Upper lobe of left lung (tissue), 6 donors: ENCODE data around the gene KLHL26. TPM values are rescaled to one million over a fixed set of nuclear protein-coding genes. Genes with fewer than 3 reads are reported as not detected.

Experiments
- ATAC-seq, 2 donors: fragments of 200-7000 bp; cut with Tn5 transposase; one replicate each; pipeline ENCODE4 v1.9.1; 2022; ENCODE audit warnings: mild to moderate bottlenecking in 2 of 2, moderate library complexity in 2 of 2; ENCODE audit not compliant: low FRiP score in 2 of 2
- DNase-seq, 2 donors: peaks; one replicate each; pipeline ENCODE4 v3.0.0-alpha.2; 2019 to 2020
- H3K27ac ChIP-seq, 4 donors: fragments of 200-600 bp; sonication (generic); one replicate each; pipeline ENCODE4 v1.5.1; 2016 to 2019
- H3K27me3 ChIP-seq, 4 donors: fragments of 200-600 bp; sonication (generic); one replicate each; pipeline ENCODE4 v1.5.1; 2017 to 2019
- H3K36me3 ChIP-seq, 4 donors: fragments of 200-600 bp; sonication (generic); one replicate each; pipeline ENCODE4 v1.5.1; 2016 to 2019
- H3K4me1 ChIP-seq, 4 donors: fragments of 200-600 bp; sonication (generic); one replicate each; pipeline ENCODE4 v1.5.1; 2018 to 2019
- H3K4me3 ChIP-seq, 4 donors: fragments of 200-600 bp; sonication (generic); one replicate each; pipeline ENCODE4 v1.5.1; 2017 to 2019; ENCODE audit warnings: mild to moderate bottlenecking in 2 of 4, moderate library complexity in 1 of 4
- H3K9me3 ChIP-seq, 4 donors: fragments of 200-600 bp; sonication (generic); one replicate each; pipeline ENCODE4 v1.5.1; 2018 to 2019
- EP300 ChIP-seq, 4 donors: sonication (generic); formaldehyde crosslinking; IDR thresholded peaks; one replicate each; pipeline ENCODE4 v1.5.1; 2017; ENCODE audit warnings: antibody characterized with exemption in 4 of 4, control low read depth in 2 of 4
- POLR2A ChIP-seq, 4 donors: fragments of 450-650 bp; IDR thresholded peaks; one replicate each; pipeline ENCODE4 v1.5.1; 2016 to 2017; ENCODE audit warnings: antibody characterized with exemption in 4 of 4, mild to moderate bottlenecking in 2 of 4
- POLR2AphosphoS5 ChIP-seq, 2 donors: sonication (generic); formaldehyde crosslinking; IDR thresholded peaks; one replicate each; pipeline ENCODE4 v1.5.1; 2017; ENCODE audit warnings: antibody characterized with exemption in 2 of 2
- WGBS, 2 donors: methylation state at CpG; one replicate each; pipeline ENCODE4 v1.1.5; 2017 to 2018; 5-methylcytosine and 5-hydroxymethylcytosine counted together
- total RNA-seq, 6 donors: library from RNA; depleted of rRNA in 4 of 6; stranded (reverse); fragments of >200 nt in 4 of 6; gene quantifications; one replicate each; pipeline versions ENCODE4 v1.1.0 to v1.2.1, GENCODE V29; 2016 to 2021
- TF ChIP-seq, protein P1 (sequence below), 6 experiments: fragments of 450-650 bp in 4 of 6; fragments of 200-600 bp in 2 of 6; sonication (generic) in 2 of 6; IDR thresholded peaks; one replicate each; pipeline ENCODE4 v1.5.1; 2016 to 2019; ENCODE audit warnings: antibody characterized with exemption in 6 of 6
- donor health status: DM: no; HTN: no; CAD: no; lungs with moderate emphysema.
- donor health status: DM: no; HTN: yes; CAD: no; lungs with severe emphysema.

KLHL26 gene
- total RNA-seq, 6 donors from 2014 or later: 8.1 to 16.1 (median 12.1) TPM

DNA sequence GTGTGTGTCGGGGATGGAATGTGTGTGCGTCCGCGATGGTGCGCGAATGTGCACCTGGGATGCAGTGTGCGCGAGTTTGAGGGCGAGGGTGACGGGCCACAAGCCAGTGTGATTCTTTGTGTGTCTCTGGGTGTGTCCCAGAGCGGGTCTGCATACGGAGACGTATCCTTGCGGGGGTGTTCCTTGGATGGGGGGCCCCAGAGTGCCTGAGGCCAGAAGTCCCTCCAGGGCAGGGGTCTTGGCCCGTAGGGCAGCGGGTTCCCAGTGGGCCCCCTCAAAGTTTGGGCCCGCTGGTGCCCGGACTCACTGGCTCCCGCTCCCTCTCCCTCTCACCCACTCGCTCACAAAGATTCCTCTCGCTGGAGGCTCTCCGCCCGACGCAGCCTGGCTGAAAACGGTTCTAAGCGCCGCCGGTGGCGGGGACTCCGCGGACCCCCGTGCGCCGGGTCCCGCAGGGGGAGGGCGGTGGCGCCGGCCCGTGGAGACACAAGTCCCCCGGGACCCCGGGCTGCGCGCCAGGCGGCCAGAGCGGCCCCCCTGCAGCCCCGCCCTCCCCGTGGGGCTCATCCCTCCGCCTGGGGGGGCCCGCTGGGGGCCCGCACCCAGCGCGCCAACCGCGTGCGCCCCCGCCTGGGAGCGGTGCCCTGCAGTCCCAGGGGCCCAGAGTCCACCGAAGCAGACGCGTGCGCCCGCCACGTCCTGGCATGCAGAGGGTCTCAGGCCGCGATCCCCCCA lies 31.1 kb upstream of the KLHL26 start:
- Histone ChIP-seq H3K27ac (no peak overlapping the region), H3K36me3 (no peaks in the 10 kb centered on the region), H3K27me3 (peaks cover 0 to 62% (median 37%) of the 10 kb centered on the region in 4 donors), H3K4me3 (peak overlapping the region in 3 of 4 donors; percentile 28 to 38 (median 31)), H3K4me1 (peaks cover 25 to 52% (median 32%) of the 10 kb centered on the region in 4 donors), H3K9me3 (no peaks in the 10 kb centered on the region)
- 0 to 12% methylated on average over 1 to 21 of the region's 65 CpGs for WGBS, 2 donors
- no peak for TF ChIP-seq POLR2A (IDR thresholded peaks at IDR 0.05)
- no peak for TF ChIP-seq POLR2AphosphoS5 (IDR thresholded peaks at IDR 0.05)
- no peak for TF ChIP-seq EP300 (IDR thresholded peaks at IDR 0.05)
- TF ChIP-seq, protein P1, sequence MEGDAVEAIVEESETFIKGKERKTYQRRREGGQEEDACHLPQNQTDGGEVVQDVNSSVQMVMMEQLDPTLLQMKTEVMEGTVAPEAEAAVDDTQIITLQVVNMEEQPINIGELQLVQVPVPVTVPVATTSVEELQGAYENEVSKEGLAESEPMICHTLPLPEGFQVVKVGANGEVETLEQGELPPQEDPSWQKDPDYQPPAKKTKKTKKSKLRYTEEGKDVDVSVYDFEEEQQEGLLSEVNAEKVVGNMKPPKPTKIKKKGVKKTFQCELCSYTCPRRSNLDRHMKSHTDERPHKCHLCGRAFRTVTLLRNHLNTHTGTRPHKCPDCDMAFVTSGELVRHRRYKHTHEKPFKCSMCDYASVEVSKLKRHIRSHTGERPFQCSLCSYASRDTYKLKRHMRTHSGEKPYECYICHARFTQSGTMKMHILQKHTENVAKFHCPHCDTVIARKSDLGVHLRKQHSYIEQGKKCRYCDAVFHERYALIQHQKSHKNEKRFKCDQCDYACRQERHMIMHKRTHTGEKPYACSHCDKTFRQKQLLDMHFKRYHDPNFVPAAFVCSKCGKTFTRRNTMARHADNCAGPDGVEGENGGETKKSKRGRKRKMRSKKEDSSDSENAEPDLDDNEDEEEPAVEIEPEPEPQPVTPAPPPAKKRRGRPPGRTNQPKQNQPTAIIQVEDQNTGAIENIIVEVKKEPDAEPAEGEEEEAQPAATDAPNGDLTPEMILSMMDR (IDR thresholded peaks at IDR 0.05): no peak
- peak in 1 of 2 donors; percentile 83 for DNase-seq
- ATAC-seq: no peak

DNA sequence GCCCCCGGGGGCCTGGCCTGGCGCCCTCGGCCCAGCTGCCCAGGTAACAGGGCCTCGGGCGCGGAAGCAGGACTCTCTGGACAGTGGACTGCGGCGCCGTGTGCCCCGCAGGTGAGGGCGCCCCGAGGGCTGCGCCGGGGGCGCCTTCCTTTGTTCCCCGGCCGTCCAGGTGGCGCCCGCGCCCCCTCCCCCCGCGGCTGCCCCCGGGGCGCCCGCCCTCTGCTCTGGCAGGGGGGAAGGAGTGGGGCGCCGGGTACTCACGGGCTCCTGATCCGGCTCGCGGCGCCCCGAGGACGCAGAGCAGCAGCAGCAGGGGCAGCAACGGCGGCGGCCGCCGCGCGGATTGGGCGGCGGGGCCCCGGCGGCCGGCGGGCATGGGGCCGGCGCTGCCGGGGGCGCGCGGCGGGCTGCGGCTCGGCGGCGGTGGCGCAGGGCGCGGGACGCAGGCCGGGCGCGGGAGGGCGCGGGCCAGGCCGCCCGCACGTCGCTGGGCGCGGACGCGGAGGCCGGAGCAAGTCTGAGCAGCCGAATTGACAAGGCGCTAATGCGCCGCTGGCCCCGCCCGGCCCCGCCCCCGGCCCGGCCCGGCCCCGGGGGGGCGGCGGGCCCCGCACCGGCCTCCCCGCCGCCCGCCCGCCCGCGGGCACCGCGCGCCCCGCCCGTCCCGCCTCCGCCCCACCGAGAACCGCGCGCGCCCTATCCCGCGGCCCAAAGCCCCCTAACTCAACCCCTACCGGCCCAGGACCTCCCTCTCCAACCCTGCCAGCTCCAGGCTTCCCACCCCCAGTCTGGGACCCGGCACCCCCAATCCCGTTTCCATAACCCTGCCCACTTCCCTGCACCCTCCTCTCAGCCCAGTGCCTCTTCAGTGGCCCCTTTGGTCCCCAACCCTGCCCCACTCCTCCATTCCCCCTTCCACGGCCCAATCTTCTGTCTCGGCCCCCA lies 30.3 kb upstream of the KLHL26 start, which contains the start of gene CRLF1:
Gene CRLF1, minus strand, starts transcription at position 519 of the 945 bp plus-strand sequence. Its CDS starts 143 bp downstream, at position 376.
- no peak for ATAC-seq
- Histone ChIP-seq H3K36me3 (no peaks in the 10 kb centered on the region), H3K27me3 (peaks cover 0 to 69% (median 45%) of the 10 kb centered on the region in 4 donors), H3K27ac (no peak within 1 kb of the TSS), H3K9me3 (no peaks in the 10 kb centered on the region), H3K4me1 (peaks cover 33 to 60% (median 40%) of the 10 kb centered on the region in 4 donors), H3K4me3 (peak within 1 kb of the TSS in 3 of 4 donors; percentile 28 to 38 (median 31))
- peak in 1 of 2 donors; percentile 77 for DNase-seq
- TF ChIP-seq POLR2AphosphoS5 (IDR thresholded peaks at IDR 0.05) (no peak), EP300 (IDR thresholded peaks at IDR 0.05) (no peak), POLR2A (IDR thresholded peaks at IDR 0.05) (no peak)
- TF ChIP-seq, protein P1 (IDR thresholded peaks at IDR 0.05): no peak
- 0 to 1% methylated on average over 4 to 10 of the region's 116 CpGs for WGBS, 2 donors

DNA sequence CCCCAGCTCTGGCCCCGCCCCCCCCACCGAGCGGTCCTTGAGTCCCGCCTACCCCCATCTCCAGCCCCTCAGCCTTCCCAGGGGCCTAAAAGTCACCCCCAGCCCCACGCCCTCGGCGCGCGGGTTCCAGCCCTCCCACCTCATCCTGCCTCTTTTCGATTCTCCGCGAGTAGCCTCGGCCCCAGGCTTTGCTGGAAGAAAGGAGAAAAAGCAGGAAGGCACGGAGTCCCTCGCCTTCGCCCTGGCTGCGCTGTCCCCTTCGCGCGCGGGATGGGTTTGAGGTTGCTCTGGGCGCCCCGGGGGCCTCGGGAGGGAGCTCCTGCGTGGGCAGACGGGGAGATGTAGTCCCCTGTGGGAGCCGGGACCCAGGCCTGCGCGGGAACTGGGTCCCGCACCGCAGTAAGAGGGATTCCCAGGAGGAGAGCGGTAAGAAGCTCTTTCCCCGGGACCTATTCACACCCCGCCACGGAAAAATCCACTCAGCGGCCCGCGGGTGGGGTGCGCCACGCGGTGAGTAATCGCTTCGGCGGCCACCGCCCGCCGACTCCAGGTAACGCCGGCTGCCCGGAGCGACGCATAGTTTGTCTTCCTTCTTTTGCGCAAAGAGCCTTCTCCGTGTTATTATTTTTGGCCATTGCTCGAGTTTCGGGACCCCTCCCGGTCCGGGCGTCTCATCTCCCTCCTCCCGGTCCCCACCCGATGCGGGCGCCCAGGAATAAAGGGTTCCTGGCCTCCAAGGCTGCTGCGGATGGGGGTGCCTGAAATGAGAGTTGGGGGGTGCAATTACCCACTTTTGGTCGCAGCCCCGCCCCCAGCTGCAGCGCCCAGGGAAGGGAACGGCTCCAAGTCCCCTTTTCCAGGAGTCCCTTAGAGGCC lies 29.4 kb upstream of the KLHL26 start:
- no peaks in the 10 kb centered on the region for H3K9me3 ChIP-seq
- DNase-seq (peak in 1 of 2 donors; percentile 80), ATAC-seq (peak in 1 of 2 donors; percentile 2)
- H3K27me3 ChIP-seq: peaks cover 2 to 78% (median 50%) of the 10 kb centered on the region in 4 donors
- no peaks in the 10 kb centered on the region for H3K36me3 ChIP-seq
- 3 to 4% methylated on average over 33 to 68 of the region's 68 CpGs for WGBS, 2 donors
- H3K27ac ChIP-seq: no peak overlapping the region
- H3K4me3 ChIP-seq: peak overlapping the region in 3 of 4 donors; percentile 8 to 32 (median 31)
- TF ChIP-seq EP300 (IDR thresholded peaks at IDR 0.05) (no peak), POLR2A (IDR thresholded peaks at IDR 0.05) (no peak), POLR2AphosphoS5 (IDR thresholded peaks at IDR 0.05) (no peak)
- TF ChIP-seq, protein P1 (IDR thresholded peaks at IDR 0.05): no peak
- peaks cover 42 to 69% (median 49%) of the 10 kb centered on the region in 4 donors for H3K4me1 ChIP-seq

DNA sequence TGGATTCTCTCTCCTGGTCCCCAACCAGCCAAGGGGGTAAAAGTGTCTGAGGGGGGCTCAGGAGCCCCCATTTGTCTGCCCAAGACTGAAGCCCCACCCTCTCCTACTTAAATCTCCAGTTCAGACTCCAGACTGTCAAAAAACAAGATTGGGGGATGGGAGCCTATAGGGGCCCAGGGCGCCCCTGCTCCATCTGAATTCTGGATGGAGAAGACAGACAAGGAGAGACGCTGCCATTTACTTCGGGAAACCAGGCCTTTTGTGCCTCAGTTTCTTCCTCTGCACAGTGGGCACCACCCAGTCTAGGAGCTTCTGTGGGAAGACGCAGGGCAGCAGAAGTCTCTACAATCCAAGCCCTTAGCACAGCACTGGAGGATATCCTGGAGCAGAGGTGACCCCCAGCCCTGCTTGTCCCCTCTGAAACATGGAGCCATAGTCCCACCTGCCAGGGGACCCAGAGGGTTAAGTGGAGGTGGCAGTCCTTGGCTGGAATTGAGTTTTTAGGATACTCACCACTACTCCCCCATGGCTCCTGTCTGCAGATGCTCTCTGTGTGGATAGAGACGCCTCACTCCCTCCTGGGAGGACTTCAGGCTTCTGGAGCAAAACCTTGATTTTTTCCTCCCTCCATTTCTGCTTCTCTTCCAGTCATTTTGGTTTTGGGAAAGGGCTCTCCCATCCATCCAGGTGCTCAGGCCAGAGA lies 28.6 kb upstream of the KLHL26 start:
- TF ChIP-seq, protein P1 (IDR thresholded peaks at IDR 0.05): no peak
- TF ChIP-seq POLR2AphosphoS5 (IDR thresholded peaks at IDR 0.05): no peak
- no peak for TF ChIP-seq EP300 (IDR thresholded peaks at IDR 0.05)
- no peak for TF ChIP-seq POLR2A (IDR thresholded peaks at IDR 0.05)
- H3K27me3 ChIP-seq: peaks cover 2 to 86% (median 58%) of the 10 kb centered on the region in 4 donors
- H3K4me1 ChIP-seq: peaks cover 50 to 77% (median 57%) of the 10 kb centered on the region in 4 donors
- no peak overlapping the region for H3K4me3 ChIP-seq
- 14 to 27% methylated on average over 5 of the region's 5 CpGs for WGBS, 2 donors
- no peaks in the 10 kb centered on the region for H3K36me3 ChIP-seq
- DNase-seq: no peak
- no peak for ATAC-seq
- H3K27ac ChIP-seq: no peak overlapping the region
- H3K9me3 ChIP-seq: no peaks in the 10 kb centered on the region
